ENCODE data around the gene TIGD2.

- TF ChIP-seq POLR2A (IDR thresholded peaks at IDR 0.05) = no peak
- TF ChIP-seq, protein P1, sequence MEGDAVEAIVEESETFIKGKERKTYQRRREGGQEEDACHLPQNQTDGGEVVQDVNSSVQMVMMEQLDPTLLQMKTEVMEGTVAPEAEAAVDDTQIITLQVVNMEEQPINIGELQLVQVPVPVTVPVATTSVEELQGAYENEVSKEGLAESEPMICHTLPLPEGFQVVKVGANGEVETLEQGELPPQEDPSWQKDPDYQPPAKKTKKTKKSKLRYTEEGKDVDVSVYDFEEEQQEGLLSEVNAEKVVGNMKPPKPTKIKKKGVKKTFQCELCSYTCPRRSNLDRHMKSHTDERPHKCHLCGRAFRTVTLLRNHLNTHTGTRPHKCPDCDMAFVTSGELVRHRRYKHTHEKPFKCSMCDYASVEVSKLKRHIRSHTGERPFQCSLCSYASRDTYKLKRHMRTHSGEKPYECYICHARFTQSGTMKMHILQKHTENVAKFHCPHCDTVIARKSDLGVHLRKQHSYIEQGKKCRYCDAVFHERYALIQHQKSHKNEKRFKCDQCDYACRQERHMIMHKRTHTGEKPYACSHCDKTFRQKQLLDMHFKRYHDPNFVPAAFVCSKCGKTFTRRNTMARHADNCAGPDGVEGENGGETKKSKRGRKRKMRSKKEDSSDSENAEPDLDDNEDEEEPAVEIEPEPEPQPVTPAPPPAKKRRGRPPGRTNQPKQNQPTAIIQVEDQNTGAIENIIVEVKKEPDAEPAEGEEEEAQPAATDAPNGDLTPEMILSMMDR (IDR thresholded peaks at IDR 0.05) = no peak
Observed at GRCh38 chr4:89069481-89069880, 41.9 kb upstream of the TIGD2 start.
